GM06990 (cell line): ENCODE data around the gene SEPHS2.

Source experiments
- DNase-seq: peaks from one replicate; pipeline ENCODE4 v3.0.0-alpha.2; 2011; ENCODE audit not compliant: insufficient read length; ENCODE audit errors: extremely low read depth
- H3K27me3 ChIP-seq: replicated peaks from 2 replicates; pipeline ENCODE4 v1.6.0; 2011; ENCODE audit warnings: low read length; ENCODE audit not compliant: control insufficient read depth, insufficient read depth
- H3K36me3 ChIP-seq: 2 replicates; pipeline ENCODE4 v1.5.1; 2011; ENCODE audit warnings: low read length; ENCODE audit not compliant: control insufficient read depth, insufficient read depth
- H3K4me3 ChIP-seq: replicated peaks from 2 replicates; pipeline ENCODE4 v1.5.1; 2011; ENCODE audit warnings: low read depth, mild to moderate bottlenecking, control low read depth, low read length
- CTCF ChIP-seq: IDR thresholded peaks from 2 replicates; pipeline ENCODE4 v1.5.1; 2011; ENCODE audit warnings: low read length, control low read depth, mild to moderate bottlenecking, inconsistent platforms; ENCODE audit not compliant: insufficient read depth, poor library complexity, severe bottlenecking

SEPHS2 gene

GRCh38 chr16:30449116-30449435 is 3.4 kb upstream of the SEPHS2 start:
- DNase-seq: no peak
- Histone ChIP-seq H3K4me3 (no peak overlapping the region), H3K36me3 (no peaks in the 10 kb centered on the region), H3K27me3 (no peaks in the 10 kb centered on the region)
- no peak for TF ChIP-seq CTCF

GRCh38 chr16:30447512-30448226 is 2.0 kb upstream of the SEPHS2 start:
- H3K4me3 ChIP-seq: no peak overlapping the region
- no peak for DNase-seq
- no peak for TF ChIP-seq CTCF
- H3K36me3 ChIP-seq: peaks cover 1% of the 10 kb centered on the region; the same call in 1 of the 2 replicates
- H3K27me3 ChIP-seq: no peaks in the 10 kb centered on the region

GRCh38 chr16:30446203-30446595 is 525 bp upstream of the SEPHS2 start:
- Histone ChIP-seq H3K4me3 (peak overlapping the region; percentile 92), H3K27me3 (no peaks in the 10 kb centered on the region), H3K36me3 (peaks cover 1% of the 10 kb centered on the region)
- TF ChIP-seq CTCF: no peak
- DNase-seq: no peak

- Histone ChIP-seq H3K4me3 (peak overlapping the region; percentile 92), H3K27me3 (no peaks in the 10 kb centered on the region), H3K36me3 (peaks cover 1% of the 10 kb centered on the region)
- TF ChIP-seq CTCF: no peak
- no peak for DNase-seq
Measured at GRCh38 chr16:30445149-30445407, 596 bp downstream of the SEPHS2 start.

GRCh38 chr16:30444231-30445148 is 1.2 kb downstream of the SEPHS2 start:
- peaks cover 1% of the 10 kb centered on the region for H3K36me3 ChIP-seq
- no peak for DNase-seq
- TF ChIP-seq CTCF: no peak
- H3K4me3 ChIP-seq: peak overlapping the region; percentile 92
- no peaks in the 10 kb centered on the region for H3K27me3 ChIP-seq
